Right lobe of liver (tissue), 6 donors: ENCODE results near the gene HDAC4. TPM values are rescaled to one million over a fixed set of nuclear protein-coding genes. Genes with fewer than 3 reads are reported as not detected.

ENCODE experiments used
- ATAC-seq, 4 donors: fragments of 200-7000 bp; cut with Tn5 transposase; one replicate each; pipeline ENCODE4 v1.9.1; 2020; ENCODE audit warnings: mild to moderate bottlenecking in 4 of 4, moderate library complexity in 4 of 4
- DNase-seq, 3 donors: peaks; one replicate each; pipeline ENCODE4 v3.0.0-alpha.2; 2020
- H3K27ac ChIP-seq, 3 donors: fragments of 200-600 bp; one replicate each; pipeline ENCODE4 v1.8.0; 2022
- H3K27me3 ChIP-seq, 2 donors: fragments of 200-600 bp; one replicate each; pipeline ENCODE4 v1.8.0; 2022
- H3K36me3 ChIP-seq, 4 donors: fragments of 200-600 bp; sonication (generic) in 1 of 4; one replicate each; pipeline versions ENCODE4 v1.5.1 to v1.8.0; 2017 to 2022; ENCODE audit warnings: control low read depth in 1 of 4
- H3K4me1 ChIP-seq, 4 donors: fragments of 200-600 bp; sonication (generic) in 1 of 4; one replicate each; pipeline versions ENCODE4 v1.5.1 to v1.8.0; 2017 to 2022; ENCODE audit warnings: control low read depth in 1 of 4
- H3K4me3 ChIP-seq, 3 donors: fragments of 200-600 bp; one replicate each; pipeline ENCODE4 v1.8.0; 2022
- H3K9me3 ChIP-seq, 4 donors: fragments of 200-600 bp; sonication (generic) in 1 of 4; one replicate each; pipeline versions ENCODE4 v1.5.1 to v1.8.0; 2017 to 2022; ENCODE audit warnings: control low read depth in 1 of 4
- POLR2A ChIP-seq: fragments of 450-650 bp; IDR thresholded peaks from one replicate; pipeline ENCODE4 v1.6.1; 2017; ENCODE audit warnings: antibody characterized with exemption, mild to moderate bottlenecking
- WGBS: methylation state at CpG from one replicate; pipeline ENCODE4 v1.1.6; 2018; ENCODE audit warnings: low coverage, low lambda C conversion rate; ENCODE audit not compliant: insufficient coverage; ENCODE audit errors: missing lambda C conversion rate; 5-methylcytosine and 5-hydroxymethylcytosine counted together
- intact Hi-C, 2 donors: fragments of 100-400 bp; cut with DNase I; formaldehyde crosslinking; loops; one replicate each; pipeline versions ENCODE4 v1.11.2 to v1.14.1; 2022
- total RNA-seq, 6 experiments: library from RNA; depleted of rRNA in 2 of 6; stranded (reverse); fragments of >200 nt in 2 of 6; fragmentation: NEBNext Ultra II Directional in 3 of 6; extraction: Animal tissue kit (Norgen Biotek cat#: 25700) in 3 of 6; gene quantifications; one replicate each; pipeline versions ENCODE4 v1.1.0 to v1.2.4, GENCODE V29; 2016 to 2023
- TF ChIP-seq, protein P1 (sequence below), 4 donors: fragments of 200-600 bp in 3 of 4; fragments of 450-650 bp in 1 of 4; IDR thresholded peaks; one replicate each; pipeline versions ENCODE4 v1.5.1 to v1.8.0; 2016 to 2022; ENCODE audit warnings: antibody characterized with exemption in 4 of 4, mild to moderate bottlenecking in 2 of 4
- donor health status: DM: no; HTN: yes; CAD: no.
- donor health status: DM: no; HTN: no; CAD: no.
- donor health status: DM: no; HTN: no; CAD: no.
- donor health status: DM: no; HTN: yes; CAD: no.
- donor health status: DM: no; HTN: yes; CAD: no.

Gene HDAC4
- total RNA-seq, 6 experiments from 2014 or later, result 8.9 to 22.4 (median 14.7) TPM

- peak in 1 of 3 donors; percentile 33 for DNase-seq
- H3K36me3 ChIP-seq, result no peaks in the 10 kb centered on the region
- H3K27me3 ChIP-seq, result no peaks in the 10 kb centered on the region
Measured at GRCh38 chr2:239145106-239145505, 255.7 kb downstream of the HDAC4 start.

GRCh38 chr2:239144713-239144999 is 256.2 kb downstream of the HDAC4 start:
- intact Hi-C loops, result no loop called here
- peaks cover 0 to 3% (median 0%) of the 10 kb centered on the region in 4 donors for H3K36me3 ChIP-seq

More at GRCh38 chr2:239145106-239145505, 255.7 kb downstream of the HDAC4 start:
- no peaks in the 10 kb centered on the region for H3K9me3 ChIP-seq
- no peaks in the 10 kb centered on the region for H3K4me1 ChIP-seq
- ATAC-seq, result no peak
- intact Hi-C loops, result no loop called here
- TF ChIP-seq POLR2A, result no peak
- TF ChIP-seq, protein P1, sequence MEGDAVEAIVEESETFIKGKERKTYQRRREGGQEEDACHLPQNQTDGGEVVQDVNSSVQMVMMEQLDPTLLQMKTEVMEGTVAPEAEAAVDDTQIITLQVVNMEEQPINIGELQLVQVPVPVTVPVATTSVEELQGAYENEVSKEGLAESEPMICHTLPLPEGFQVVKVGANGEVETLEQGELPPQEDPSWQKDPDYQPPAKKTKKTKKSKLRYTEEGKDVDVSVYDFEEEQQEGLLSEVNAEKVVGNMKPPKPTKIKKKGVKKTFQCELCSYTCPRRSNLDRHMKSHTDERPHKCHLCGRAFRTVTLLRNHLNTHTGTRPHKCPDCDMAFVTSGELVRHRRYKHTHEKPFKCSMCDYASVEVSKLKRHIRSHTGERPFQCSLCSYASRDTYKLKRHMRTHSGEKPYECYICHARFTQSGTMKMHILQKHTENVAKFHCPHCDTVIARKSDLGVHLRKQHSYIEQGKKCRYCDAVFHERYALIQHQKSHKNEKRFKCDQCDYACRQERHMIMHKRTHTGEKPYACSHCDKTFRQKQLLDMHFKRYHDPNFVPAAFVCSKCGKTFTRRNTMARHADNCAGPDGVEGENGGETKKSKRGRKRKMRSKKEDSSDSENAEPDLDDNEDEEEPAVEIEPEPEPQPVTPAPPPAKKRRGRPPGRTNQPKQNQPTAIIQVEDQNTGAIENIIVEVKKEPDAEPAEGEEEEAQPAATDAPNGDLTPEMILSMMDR (IDR thresholded peaks at IDR 0.05), result no peak
- 100% methylated on average over 1 of the region's 15 CpGs for WGBS
- H3K27ac ChIP-seq, result no peak overlapping the region
- H3K4me3 ChIP-seq, result no peak overlapping the region

DNA sequence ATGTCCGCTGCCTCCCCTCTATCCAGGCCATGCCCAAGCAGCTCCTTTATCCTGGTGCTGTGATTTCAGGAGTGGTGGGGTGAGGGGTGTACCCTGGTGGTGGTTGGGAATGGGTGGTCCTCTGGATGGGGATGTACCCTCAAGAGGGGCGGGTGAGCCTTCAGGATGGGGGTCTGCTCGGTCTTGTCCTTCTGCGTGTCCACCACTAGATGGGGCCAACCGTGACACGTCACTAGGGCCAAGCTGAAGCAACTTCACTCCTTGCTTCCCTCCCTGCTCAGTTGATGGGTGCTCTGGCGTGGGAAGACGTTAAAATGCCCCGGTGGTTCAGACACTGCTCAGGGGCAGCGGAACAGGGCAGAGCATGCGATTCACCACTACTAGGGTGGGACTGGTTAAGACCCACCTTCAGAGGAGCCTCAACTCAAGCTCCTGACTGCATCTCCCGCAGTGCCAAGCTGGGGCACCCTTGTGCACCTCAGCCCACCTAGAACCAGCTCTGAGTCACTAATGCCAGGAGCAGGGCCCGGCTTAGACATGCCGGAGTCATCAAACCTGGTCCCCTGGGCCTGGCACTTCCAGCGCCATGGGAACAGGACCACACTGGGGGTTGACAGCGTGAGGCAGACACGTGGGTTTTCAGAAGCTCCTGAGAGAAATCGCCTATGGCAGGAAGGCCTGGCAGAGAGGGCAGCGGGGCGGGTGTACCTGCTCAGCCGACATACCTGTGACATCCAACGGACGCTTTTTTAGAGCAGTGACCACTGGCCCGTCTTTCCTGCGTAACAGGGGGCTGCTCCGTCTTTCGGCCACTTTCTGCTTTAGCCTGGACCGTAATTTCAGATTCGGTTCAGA is 256.7 kb downstream of the HDAC4 start:
- no peak overlapping the region for H3K4me3 ChIP-seq
- ATAC-seq (peak; percentile 53 to 73 (median 66)), DNase-seq (peak in 1 of 3 donors; percentile 56)
- H3K27me3 ChIP-seq, result no peaks in the 10 kb centered on the region
- 77% methylated on average over 7 of the region's 29 CpGs for WGBS
- H3K27ac ChIP-seq, result no peak overlapping the region
- peaks cover 0 to 7% (median 0%) of the 10 kb centered on the region in 4 donors for H3K36me3 ChIP-seq
- intact Hi-C loops, result no loop called here
- no peaks in the 10 kb centered on the region for H3K4me1 ChIP-seq
- H3K9me3 ChIP-seq, result no peaks in the 10 kb centered on the region
- TF ChIP-seq POLR2A, result no peak
- TF ChIP-seq, protein P1 (IDR thresholded peaks at IDR 0.05), result peak; percentile 42 to 61 (median 58)

More at GRCh38 chr2:239144713-239144999, 256.2 kb downstream of the HDAC4 start:
- ATAC-seq (no peak), DNase-seq (peak in 1 of 3 donors; percentile 15)
- H3K27me3 ChIP-seq, result no peaks in the 10 kb centered on the region
- H3K4me1 ChIP-seq, result no peaks in the 10 kb centered on the region
- 65% methylated on average over 5 of the region's 5 CpGs for WGBS
- H3K9me3 ChIP-seq, result no peaks in the 10 kb centered on the region
- no peak overlapping the region for H3K27ac ChIP-seq
- no peak for TF ChIP-seq POLR2A
- TF ChIP-seq, protein P1 (IDR thresholded peaks at IDR 0.05), result no peak
- no peak overlapping the region for H3K4me3 ChIP-seq

DNA sequence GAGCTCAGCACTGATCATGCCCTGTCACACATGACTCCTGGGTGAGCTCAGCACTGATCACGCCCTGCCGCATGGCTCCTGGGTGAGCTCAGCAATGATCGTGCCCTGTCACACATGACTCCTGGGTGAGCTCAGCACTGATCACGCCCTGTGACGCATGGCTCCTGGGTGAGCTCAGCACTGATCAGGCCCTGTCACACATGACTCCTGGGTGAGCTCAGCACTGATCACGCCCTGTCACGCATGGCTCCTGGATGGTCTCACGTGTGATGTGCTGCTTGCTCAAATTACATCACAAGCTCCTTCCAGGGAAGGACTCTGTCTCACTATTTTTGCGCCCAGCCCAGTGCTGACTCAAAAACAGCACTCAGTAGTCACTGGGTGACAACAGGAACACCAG is 258.0 kb downstream of the HDAC4 start:
- Histone ChIP-seq H3K4me3 (no peak overlapping the region), H3K27ac (no peak overlapping the region), H3K36me3 (peaks cover 0 to 10% (median 0%) of the 10 kb centered on the region in 4 donors), H3K9me3 (no peaks in the 10 kb centered on the region), H3K27me3 (no peaks in the 10 kb centered on the region), H3K4me1 (no peaks in the 10 kb centered on the region)
- 93% methylated on average over 3 of the region's 9 CpGs for WGBS
- no peak for TF ChIP-seq POLR2A
- TF ChIP-seq, protein P1 (IDR thresholded peaks at IDR 0.05), result no peak
- intact Hi-C loops, result no loop called here
- peak in 1 of 3 donors; percentile 25 for DNase-seq
- no peak for ATAC-seq
